Panc1 (cell line): ENCODE data around the gene ATOH7. TPM values are rescaled to one million over a fixed set of nuclear protein-coding genes. Genes with fewer than 3 reads are reported as not detected.

Experiments
- ATAC-seq: fragments of 200-7000 bp; cut with Tn5 transposase; 2 replicates; pipeline ENCODE4 v1.9.1; 2020; ENCODE audit warnings: mild to moderate bottlenecking, moderate library complexity
- BruUV-seq: library from RNA; stranded (reverse); fragments of 400-500 nt; replicated peaks from 2 replicates; lab custom pipeline; 2021; lab: Mats Ljungman, UMichigan
- CTCF ChIA-PET: fragments of 300-600 bp; sonication (Branson Sonifier 250); formaldehyde crosslinking; loops from one replicate; lab custom pipeline; 2022; ENCODE audit warnings: antibody characterized with exemption; lab: Charles Lee
- POLR2A ChIA-PET: fragments of 300-600 bp; sonication (Branson Sonifier 250); formaldehyde crosslinking; loops from one replicate; lab custom pipeline; 2022; ENCODE audit warnings: antibody characterized with exemption; lab: Charles Lee
- DNase-seq: peaks from one replicate; pipeline ENCODE4 v3.0.0-alpha.2; 2010; ENCODE audit warnings: low read depth, low spot score
- H3K27ac ChIP-seq: 2 replicates; pipeline ENCODE4 v1.5.1; 2011; ENCODE audit warnings: mild to moderate bottlenecking, low read length, inconsistent platforms
- H3K27me3 ChIP-seq: fragments of 200-500 bp; sonication (Bioruptor generic); 2 replicates; pipeline ENCODE4 v1.6.0; 2014; ENCODE audit warnings: low read length, inconsistent platforms; ENCODE audit not compliant: control insufficient read depth, insufficient read depth
- H3K36me3 ChIP-seq: fragments of 200-500 bp; sonication (Bioruptor generic); 2 replicates; pipeline ENCODE4 v1.5.1; 2014; ENCODE audit warnings: inconsistent platforms, mild to moderate bottlenecking, low read length, moderate library complexity; ENCODE audit not compliant: control insufficient read depth, insufficient read depth
- H3K4me1 ChIP-seq: 2 replicates; pipeline ENCODE4 v1.5.1; 2011; ENCODE audit warnings: inconsistent platforms, mild to moderate bottlenecking, low read length, moderate library complexity; ENCODE audit not compliant: control insufficient read depth, insufficient read depth
- H3K4me3 ChIP-seq, 2 experiments: 2 replicates each; pipeline ENCODE4 v1.5.1; 2011 to 2012; ENCODE audit warnings: low read depth in 2 of 2, low read length in 2 of 2, mild to moderate bottlenecking in 2 of 2, inconsistent platforms in 1 of 2, moderate library complexity in 1 of 2
- H3K9me3 ChIP-seq: fragments of 200-500 bp; sonication (Bioruptor generic); 2 replicates; pipeline ENCODE4 v1.5.1; 2014; ENCODE audit warnings: low read depth, mild to moderate bottlenecking, inconsistent platforms, low read length, moderate library complexity; ENCODE audit not compliant: control insufficient read depth, insufficient read depth
- CTCF ChIP-seq: fragments of 450-650 bp; IDR thresholded peaks from 2 replicates; pipeline ENCODE4 v1.5.1; 2017; ENCODE audit warnings: mild to moderate bottlenecking
- POLR2AphosphoS5 ChIP-seq: IDR thresholded peaks from 2 replicates; pipeline ENCODE4 v1.6.1; 2012; ENCODE audit warnings: mild to moderate bottlenecking, low read depth, low read length, moderate library complexity
- SIN3A ChIP-seq: IDR thresholded peaks from 2 replicates; pipeline ENCODE4 v1.6.1; 2012; ENCODE audit warnings: low read depth, mild to moderate bottlenecking, low read length, moderate library complexity, borderline replicate concordance; ENCODE audit not compliant: insufficient read depth
- TCF7L2 ChIP-seq: IDR thresholded peaks from 2 replicates; pipeline ENCODE4 v1.6.1; 2011; ENCODE audit warnings: mild to moderate bottlenecking, low read depth, low read length, inconsistent platforms
- in situ Hi-C: cut with HindIII; loops from 2 replicates; pipeline ENCODE4 v1.10.0; 2016; ENCODE audit warnings: low sequenced_read_pairs, low pct_unique_long_range_greater_than_20kb
- intact Hi-C: fragments of 100-400 bp; cut with micrococcal nuclease; formaldehyde crosslinking; loops from one replicate; pipeline ENCODE4 v1.10.0; 2022; ENCODE audit not compliant: unreplicated experiment
- total RNA-seq: library from RNA; stranded (reverse); gene quantifications from one replicate; pipeline ENCODE4 v1.2.1, GENCODE V29; 2021; ENCODE audit not compliant: unreplicated experiment
- TF ChIP-seq, protein P1 (sequence below), 2 experiments: IDR thresholded peaks; 2 replicates each; pipeline ENCODE4 v1.6.1; 2011 to 2012; ENCODE audit warnings: low read depth in 2 of 2, control low read depth in 1 of 2, low read length in 1 of 2, mild to moderate bottlenecking in 1 of 2, moderate library complexity in 1 of 2; ENCODE audit not compliant: insufficient read depth in 1 of 2

ATOH7 gene
- total RNA-seq, 1 experiment from 2014 or later = 0.28 TPM

DNA sequence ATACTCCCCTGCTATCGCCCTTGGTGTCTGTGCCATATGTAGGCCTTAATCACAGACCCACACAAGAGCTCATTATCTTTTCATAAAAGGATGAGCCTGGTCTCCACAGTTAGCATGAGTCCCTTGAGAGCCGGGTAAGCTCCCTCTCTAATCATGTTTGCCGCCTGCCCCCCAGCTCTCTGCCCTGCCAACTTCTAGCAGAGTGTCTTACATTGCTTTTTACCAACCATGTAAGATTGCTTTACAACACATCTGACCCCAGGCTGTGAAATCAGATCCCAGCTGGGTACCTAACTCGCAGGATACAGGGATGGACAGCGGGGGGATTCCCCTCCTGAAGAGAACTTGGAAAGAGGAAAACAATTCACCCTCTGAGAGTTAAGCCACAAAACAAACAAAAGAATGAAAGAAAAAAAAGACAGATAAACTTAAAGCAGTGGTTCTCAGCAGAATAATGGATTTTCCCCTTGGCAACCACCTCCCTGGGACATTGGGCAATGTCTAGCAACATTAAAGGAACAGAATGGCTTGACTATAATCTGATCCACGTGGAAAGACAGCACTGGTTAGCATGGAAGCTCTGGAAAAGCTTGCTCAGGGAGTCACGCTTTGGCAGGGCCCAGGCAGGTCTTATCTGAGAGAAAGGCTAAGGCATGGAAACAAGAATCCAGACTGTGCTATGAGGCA, 39.4 kb upstream of the ATOH7 start:
- TF ChIP-seq, protein P1, sequence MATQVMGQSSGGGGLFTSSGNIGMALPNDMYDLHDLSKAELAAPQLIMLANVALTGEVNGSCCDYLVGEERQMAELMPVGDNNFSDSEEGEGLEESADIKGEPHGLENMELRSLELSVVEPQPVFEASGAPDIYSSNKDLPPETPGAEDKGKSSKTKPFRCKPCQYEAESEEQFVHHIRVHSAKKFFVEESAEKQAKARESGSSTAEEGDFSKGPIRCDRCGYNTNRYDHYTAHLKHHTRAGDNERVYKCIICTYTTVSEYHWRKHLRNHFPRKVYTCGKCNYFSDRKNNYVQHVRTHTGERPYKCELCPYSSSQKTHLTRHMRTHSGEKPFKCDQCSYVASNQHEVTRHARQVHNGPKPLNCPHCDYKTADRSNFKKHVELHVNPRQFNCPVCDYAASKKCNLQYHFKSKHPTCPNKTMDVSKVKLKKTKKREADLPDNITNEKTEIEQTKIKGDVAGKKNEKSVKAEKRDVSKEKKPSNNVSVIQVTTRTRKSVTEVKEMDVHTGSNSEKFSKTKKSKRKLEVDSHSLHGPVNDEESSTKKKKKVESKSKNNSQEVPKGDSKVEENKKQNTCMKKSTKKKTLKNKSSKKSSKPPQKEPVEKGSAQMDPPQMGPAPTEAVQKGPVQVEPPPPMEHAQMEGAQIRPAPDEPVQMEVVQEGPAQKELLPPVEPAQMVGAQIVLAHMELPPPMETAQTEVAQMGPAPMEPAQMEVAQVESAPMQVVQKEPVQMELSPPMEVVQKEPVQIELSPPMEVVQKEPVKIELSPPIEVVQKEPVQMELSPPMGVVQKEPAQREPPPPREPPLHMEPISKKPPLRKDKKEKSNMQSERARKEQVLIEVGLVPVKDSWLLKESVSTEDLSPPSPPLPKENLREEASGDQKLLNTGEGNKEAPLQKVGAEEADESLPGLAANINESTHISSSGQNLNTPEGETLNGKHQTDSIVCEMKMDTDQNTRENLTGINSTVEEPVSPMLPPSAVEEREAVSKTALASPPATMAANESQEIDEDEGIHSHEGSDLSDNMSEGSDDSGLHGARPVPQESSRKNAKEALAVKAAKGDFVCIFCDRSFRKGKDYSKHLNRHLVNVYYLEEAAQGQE (IDR thresholded peaks at IDR 0.05; ENCODE audit: insufficient read depth in 1 of 2, low read depth in 2 of 2, low read length in 1 of 2) = no peak
- TF ChIP-seq CTCF (no peak), SIN3A (no peak), TCF7L2 (no peak), POLR2AphosphoS5 (no peak)
- CTCF ChIA-PET = interaction anchor here (0.5 kb wide), 1 partner anchor 949 kb away, joined by 9 read pairs; the partner anchor contains the start of gene HKDC1
- Histone ChIP-seq H3K4me3 (no peak overlapping the region), H3K27me3 (no peaks in the 10 kb centered on the region), H3K4me1 (no peaks in the 10 kb centered on the region), H3K36me3 (no peaks in the 10 kb centered on the region), H3K9me3 (no peaks in the 10 kb centered on the region; the same call in 1 of the 2 replicates), H3K27ac (no peak overlapping the region)
- ATAC-seq (no peak), DNase-seq (no peak)
- in situ Hi-C loops = no loop called here
- POLR2A ChIA-PET = no interaction called here
- intact Hi-C loops = no loop called here
- BruUV-seq = no TSS peak

DNA sequence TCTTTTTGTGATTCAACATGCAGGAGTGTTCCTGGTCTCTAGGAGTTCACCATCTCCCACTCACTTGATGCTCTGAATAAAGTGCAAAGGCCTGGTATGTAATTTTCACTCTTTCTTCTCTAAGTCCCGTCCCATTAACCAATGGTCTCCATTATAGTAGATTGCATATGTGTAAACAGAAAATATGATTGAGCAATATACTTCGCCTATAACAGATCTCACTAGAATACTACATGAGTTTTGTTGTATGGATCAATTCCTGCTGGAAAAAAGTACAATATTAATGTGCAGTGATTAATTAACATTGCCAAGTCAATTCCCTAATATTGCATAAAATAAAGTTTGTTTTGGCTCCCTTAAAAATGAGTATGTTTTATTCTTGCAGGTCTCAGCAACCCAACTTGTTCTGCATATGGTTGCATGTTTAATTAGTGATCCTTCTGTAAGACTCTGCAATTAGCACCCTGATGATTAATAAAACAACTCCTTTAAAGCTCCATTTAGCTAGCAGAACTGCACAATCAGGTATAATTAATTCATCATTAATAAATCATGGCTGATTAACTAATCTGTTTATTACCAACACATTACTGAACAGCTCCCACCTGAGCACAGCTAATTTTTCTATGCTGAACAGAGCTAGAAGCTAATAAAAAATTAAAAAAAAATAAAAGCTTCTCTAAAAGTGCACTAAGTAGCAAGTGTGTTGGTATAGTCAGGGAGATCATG, 37.8 kb upstream of the ATOH7 start:
- no TSS peak for BruUV-seq
- H3K27ac ChIP-seq = no peak overlapping the region
- in situ Hi-C loops (no loop called here), intact Hi-C loops (no loop called here)
- no peak for ATAC-seq
- CTCF ChIA-PET = interaction anchor here (0.7 kb wide), 1 partner anchor 32 kb away, joined by 6 read pairs; no protein-coding TSS in a partner anchor
- DNase-seq = no peak
- H3K36me3 ChIP-seq = no peaks in the 10 kb centered on the region
- no peak overlapping the region for H3K4me3 ChIP-seq
- no peak for TF ChIP-seq CTCF
- TF ChIP-seq, protein P1 (IDR thresholded peaks at IDR 0.05; ENCODE audit: insufficient read depth in 1 of 2, low read depth in 2 of 2, low read length in 1 of 2) = no peak
- TF ChIP-seq SIN3A = no peak
- no peak for TF ChIP-seq POLR2AphosphoS5
- TF ChIP-seq TCF7L2 = no peak
- no peaks in the 10 kb centered on the region for H3K27me3 ChIP-seq
- POLR2A ChIA-PET = interaction anchor here (0.6 to 0.7 kb wide), 2 partner anchors 267 to 511 kb away, joined by 4 to 9 read pairs; no protein-coding TSS in a partner anchor
- peaks cover 2% of the 10 kb centered on the region; the same call in 1 of the 2 replicates for H3K9me3 ChIP-seq
- no peaks in the 10 kb centered on the region for H3K4me1 ChIP-seq
